Mesodermal cell (in vitro differentiated cells): ENCODE results near the gene ARFGAP2.
A peak's percentile ranks its signal among the peaks of the same experiment; 100 is the strongest.
"Not testable (repeated sequence)": the region's sequence is repeated elsewhere in the genome, so short reads cannot be mapped to it uniquely, and the experiment has no call there.

ENCODE experiments used
- H3K27ac ChIP-seq: 2 replicates; pipeline ENCODE4 v1.7.0; 2013; ENCODE audit warnings: mild to moderate bottlenecking, low read depth, low read length, moderate library complexity; ENCODE audit not compliant: severe bottlenecking
- H3K36me3 ChIP-seq: 2 replicates; pipeline ENCODE4 v1.7.1; 2013; ENCODE audit warnings: mild to moderate bottlenecking, low read length, moderate library complexity; ENCODE audit not compliant: control insufficient read depth, insufficient read depth
- H3K4me1 ChIP-seq: one replicate; pipeline ENCODE4 v1.7.1; 2013; ENCODE audit warnings: mild to moderate bottlenecking, low read length; ENCODE audit not compliant: insufficient read depth, control insufficient read depth, poor library complexity, severe bottlenecking
- H3K4me3 ChIP-seq: 2 replicates; pipeline ENCODE4 v1.7.0; 2013; ENCODE audit warnings: low read length, control low read depth, mild to moderate bottlenecking; ENCODE audit not compliant: insufficient read depth, poor library complexity, severe bottlenecking; ENCODE audit errors: extremely low read depth
- H3K9me3 ChIP-seq: 2 replicates; pipeline ENCODE4 v1.7.1; 2013; ENCODE audit warnings: mild to moderate bottlenecking, low read length, moderate library complexity; ENCODE audit not compliant: control insufficient read depth
- WGBS, 2 experiments: methylation state at CpG; one replicate each; pipeline ENCODE4 v1.1.5; 2013; ENCODE audit warnings: missing lambda C conversion rate in 2 of 2; ENCODE audit not compliant: insufficient coverage in 2 of 2; 5-methylcytosine and 5-hydroxymethylcytosine counted together

The ARFGAP2 gene

GRCh38 chr11:47208008-47208552 is 31.4 kb upstream of the ARFGAP2 start:
- H3K4me3 ChIP-seq, H3K36me3 ChIP-seq, H3K9me3 ChIP-seq, H3K27ac ChIP-seq: not testable (repeated sequence)
- H3K4me1 ChIP-seq, result peaks cover 13% of the 10 kb centered on the region
- 95 to 97% methylated on average over 11 of the region's 13 CpGs for WGBS, 2 experiments

- WGBS, 2 experiments, result 91% methylated on average over 4 to 6 of the region's 6 CpGs
- H3K36me3 ChIP-seq, result no peaks in the 10 kb centered on the region
- H3K9me3 ChIP-seq, result peaks cover 3% of the 10 kb centered on the region
- H3K27ac ChIP-seq, result no peak overlapping the region
- H3K4me1 ChIP-seq, result peaks cover 13% of the 10 kb centered on the region
- H3K4me3 ChIP-seq, result no peak overlapping the region
Observed at GRCh38 chr11:47207459-47207858, 30.8 kb upstream of the ARFGAP2 start.

GRCh38 chr11:47206577-47206976 is 29.9 kb upstream of the ARFGAP2 start:
- not testable (repeated sequence) for H3K36me3 ChIP-seq, H3K27ac ChIP-seq, H3K9me3 ChIP-seq, H3K4me3 ChIP-seq
- peaks cover 13% of the 10 kb centered on the region for H3K4me1 ChIP-seq
- 90 to 100% methylated on average over 1 to 2 of the region's 5 CpGs for WGBS, 2 experiments

- H3K36me3 ChIP-seq, result no peaks in the 10 kb centered on the region
- no peak overlapping the region for H3K4me3 ChIP-seq
- H3K27ac ChIP-seq, result peak overlapping the region; percentile 13
- WGBS, 2 experiments, result no CpG with 5 or more reads among the region's 2 CpGs
- no peaks in the 10 kb centered on the region for H3K9me3 ChIP-seq
- peaks cover 13% of the 10 kb centered on the region for H3K4me1 ChIP-seq
Observed at GRCh38 chr11:47204637-47204989, 27.9 kb upstream of the ARFGAP2 start.

GRCh38 chr11:47202576-47202975 is 25.9 kb upstream of the ARFGAP2 start:
- 94 to 98% methylated on average over 4 to 5 of the region's 5 CpGs for WGBS, 2 experiments
- no peaks in the 10 kb centered on the region for H3K9me3 ChIP-seq
- no peaks in the 10 kb centered on the region for H3K36me3 ChIP-seq
- no peak overlapping the region for H3K27ac ChIP-seq
- peaks cover 13% of the 10 kb centered on the region for H3K4me1 ChIP-seq
- no peak overlapping the region for H3K4me3 ChIP-seq

- 88 to 92% methylated on average over 4 of the region's 4 CpGs for WGBS, 2 experiments
- no peaks in the 10 kb centered on the region for H3K9me3 ChIP-seq
- H3K27ac ChIP-seq, result no peak overlapping the region
- no peak overlapping the region for H3K4me3 ChIP-seq
- H3K4me1 ChIP-seq, result peaks cover 13% of the 10 kb centered on the region
- H3K36me3 ChIP-seq, result no peaks in the 10 kb centered on the region
Observed at GRCh38 chr11:47201015-47201414, 24.3 kb upstream of the ARFGAP2 start.

GRCh38 chr11:47198161-47198560 is 21.5 kb upstream of the ARFGAP2 start:
- not testable (repeated sequence) for H3K27ac ChIP-seq, H3K9me3 ChIP-seq, H3K4me3 ChIP-seq, H3K36me3 ChIP-seq, H3K4me1 ChIP-seq
- WGBS, 2 experiments, result 88 to 90% methylated on average over 5 to 8 of the region's 9 CpGs

- H3K9me3 ChIP-seq, result no peaks in the 10 kb centered on the region
- WGBS, 2 experiments, result 92 to 100% methylated on average over 2 to 4 of the region's 4 CpGs
- H3K4me1 ChIP-seq, result peaks cover 11% of the 10 kb centered on the region
- no peaks in the 10 kb centered on the region for H3K36me3 ChIP-seq
- no peak overlapping the region for H3K27ac ChIP-seq
- no peak overlapping the region for H3K4me3 ChIP-seq
Observed at GRCh38 chr11:47192111-47192510, 15.4 kb upstream of the ARFGAP2 start.

GRCh38 chr11:47191137-47191536 is 14.5 kb upstream of the ARFGAP2 start:
- not testable (repeated sequence) for H3K36me3 ChIP-seq, H3K9me3 ChIP-seq, H3K4me3 ChIP-seq
- H3K4me1 ChIP-seq, result peaks cover 11% of the 10 kb centered on the region
- WGBS, 2 experiments, result 94 to 98% methylated on average over 8 of the region's 10 CpGs
- H3K27ac ChIP-seq, result peak overlapping the region; percentile 51

- H3K36me3 ChIP-seq, result no peaks in the 10 kb centered on the region
- peaks cover 20% of the 10 kb centered on the region for H3K4me1 ChIP-seq
- WGBS, 2 experiments, result 83 to 91% methylated on average over 10 of the region's 11 CpGs
- no peaks in the 10 kb centered on the region for H3K9me3 ChIP-seq
- H3K27ac ChIP-seq, result peak overlapping the region; percentile 54
- H3K4me3 ChIP-seq, result no peak overlapping the region
Observed at GRCh38 chr11:47189100-47189834, 12.6 kb upstream of the ARFGAP2 start.

GRCh38 chr11:47188259-47188658 is 11.6 kb upstream of the ARFGAP2 start:
- Histone ChIP-seq H3K4me3 (no peak overlapping the region), H3K4me1 (peaks cover 23% of the 10 kb centered on the region), H3K9me3 (no peaks in the 10 kb centered on the region), H3K27ac (peak overlapping the region; percentile 24), H3K36me3 (no peaks in the 10 kb centered on the region)
- 90% methylated on average over 1 of the region's 1 CpG; no CpG with 5 or more reads in 1 of the 2 experiments for WGBS, 2 experiments
